ENCODE results near the gene CCDC85C. TPM values are rescaled to one million over a fixed set of nuclear protein-coding genes. Genes with fewer than 3 reads are reported as not detected.

The CCDC85C gene
- total RNA-seq, 2 experiments from 2014 or later, result 6.4 to 15.0 TPM

- H3K79me2 ChIP-seq (ENCODE audit: insufficient read depth, low read depth, low read length), result no peaks in the 10 kb centered on the region
- peaks cover 9% of the 10 kb centered on the region; the same call in 1 of the 2 replicates for H4K20me1 ChIP-seq (ENCODE audit: insufficient read depth, low read length)
- no peaks in the 10 kb centered on the region for H3K9me3 ChIP-seq (ENCODE audit: low read length)
- ChIA-PET POLR2A (no interaction called here), CTCF (ENCODE audit: unreplicated experiment) (no interaction called here)
- no peak overlapping the region for H2AFZ ChIP-seq (ENCODE audit: low read length)
- intact Hi-C loops (cut with micrococcal nuclease; ENCODE audit: unreplicated experiment), result no loop called here
- TF ChIP-seq EZH2phosphoT487 (IDR thresholded peaks at IDR 0.05; ENCODE audit: borderline replicate concordance, low read depth, low read length), result no peak
- DNase-seq (ENCODE audit: low spot score), result no peak
- no peak overlapping the region for H3K4me3 ChIP-seq (ENCODE audit: low read depth, low read length, poor library complexity, severe bottlenecking)
- no peaks in the 10 kb centered on the region for H3K9me2 ChIP-seq (ENCODE audit: insufficient read depth, low read length)
- H3K4me2 ChIP-seq (ENCODE audit: low read length), result no peak overlapping the region
- no peaks in the 10 kb centered on the region for H3K36me3 ChIP-seq (ENCODE audit: insufficient read depth, low read length)
- H3K27ac ChIP-seq (ENCODE audit: low read depth, low read length, poor library complexity, severe bottlenecking), result no peak overlapping the region
- no peaks in the 10 kb centered on the region for H3K4me1 ChIP-seq (ENCODE audit: insufficient read depth, low read length, poor library complexity, severe bottlenecking)
- no TSS peak for BruUV-seq (replicated peaks)
Observed at GRCh38 chr14:99550387-99550992, 53.5 kb downstream of the CCDC85C start.

- no peak for DNase-seq (ENCODE audit: low spot score)
- H3K27ac ChIP-seq (ENCODE audit: low read depth, low read length, poor library complexity, severe bottlenecking), result no peak overlapping the region
- H3K36me3 ChIP-seq (ENCODE audit: insufficient read depth, low read length), result no peaks in the 10 kb centered on the region
- no peak overlapping the region for H3K4me2 ChIP-seq (ENCODE audit: low read length)
- no peaks in the 10 kb centered on the region for H3K9me3 ChIP-seq (ENCODE audit: low read length)
- H3K9me2 ChIP-seq (ENCODE audit: insufficient read depth, low read length), result no peaks in the 10 kb centered on the region
- intact Hi-C loops (cut with micrococcal nuclease; ENCODE audit: unreplicated experiment), result no loop called here
- H2AFZ ChIP-seq (ENCODE audit: low read length), result no peak overlapping the region
- no TSS peak for BruUV-seq (replicated peaks)
- H3K4me3 ChIP-seq (ENCODE audit: low read depth, low read length, poor library complexity, severe bottlenecking), result no peak overlapping the region
- POLR2A ChIA-PET, result no interaction called here
- peaks cover 9% of the 10 kb centered on the region; the same call in 1 of the 2 replicates for H4K20me1 ChIP-seq (ENCODE audit: insufficient read depth, low read length)
- CTCF ChIA-PET (ENCODE audit: unreplicated experiment), result no interaction called here
- no peak for TF ChIP-seq EZH2phosphoT487 (IDR thresholded peaks at IDR 0.05; ENCODE audit: borderline replicate concordance, low read depth, low read length)
- TF ChIP-seq CTCF (conservative IDR thresholded peaks at IDR 0.05; ENCODE audit: low read length), result no peak
- no peaks in the 10 kb centered on the region for H3K4me1 ChIP-seq (ENCODE audit: insufficient read depth, low read length, poor library complexity, severe bottlenecking)
- no peaks in the 10 kb centered on the region for H3K79me2 ChIP-seq (ENCODE audit: insufficient read depth, low read depth, low read length)
Observed at GRCh38 chr14:99549684-99550083, 54.3 kb downstream of the CCDC85C start.

- Histone ChIP-seq H3K9me2 (ENCODE audit: insufficient read depth, low read length) (no peaks in the 10 kb centered on the region), H3K4me1 (ENCODE audit: insufficient read depth, low read length, poor library complexity, severe bottlenecking) (no peaks in the 10 kb centered on the region), H3K9me3 (ENCODE audit: low read length) (no peaks in the 10 kb centered on the region), H3K4me3 (ENCODE audit: low read depth, low read length, poor library complexity, severe bottlenecking) (no peak overlapping the region), H3K27ac (ENCODE audit: low read depth, low read length, poor library complexity, severe bottlenecking) (no peak overlapping the region), H3K4me2 (ENCODE audit: low read length) (no peak overlapping the region), H3K36me3 (ENCODE audit: insufficient read depth, low read length) (no peaks in the 10 kb centered on the region), H4K20me1 (ENCODE audit: insufficient read depth, low read length) (peaks cover 9% of the 10 kb centered on the region; the same call in 1 of the 2 replicates), H3K79me2 (ENCODE audit: insufficient read depth, low read depth, low read length) (no peaks in the 10 kb centered on the region), H2AFZ (ENCODE audit: low read length) (no peak overlapping the region)
- intact Hi-C loops (cut with micrococcal nuclease; ENCODE audit: unreplicated experiment), result no loop called here
- BruUV-seq (replicated peaks), result no TSS peak
- TF ChIP-seq EZH2phosphoT487 (IDR thresholded peaks at IDR 0.05; ENCODE audit: borderline replicate concordance, low read depth, low read length), result no peak
- TF ChIP-seq CTCF (conservative IDR thresholded peaks at IDR 0.05; ENCODE audit: low read length), result no peak
- DNase-seq (ENCODE audit: low spot score), result no peak
- POLR2A ChIA-PET, result no interaction called here
- CTCF ChIA-PET (ENCODE audit: unreplicated experiment), result no interaction called here
Observed at GRCh38 chr14:99548871-99549515, 55.0 kb downstream of the CCDC85C start.

All from OCI-LY7 (cell line).